ENCODE data around the gene MAG. TPM values are rescaled to one million over a fixed set of nuclear protein-coding genes. Genes with fewer than 3 reads are reported as not detected.
A peak's percentile ranks its signal among the peaks of the same experiment; 100 is the strongest.

The MAG gene
- total and polyA plus RNA-seq, 2 of the 8 experiments (the other 6 are each of a cell fraction or from before 2014, with no cell fraction given): 0.20 to 1.3 TPM

GRCh38 chr19:35298561-35298972 lies 6.6 kb downstream of the MAG start:
- H3K18ac ChIP-seq (ENCODE audit: extremely low read depth, low read length): no peak overlapping the region
- H3K27me3 ChIP-seq (replicated peaks in 1 of 4; ENCODE audit: control insufficient read depth in 3 of 4, extremely low read depth in 1 of 4, insufficient read depth in 3 of 4, low read length in 3 of 4): peaks cover 0 to 12% (median 2%) of the 10 kb centered on the region in 4 experiments; a peak in 1 of 7 replicates
- H3K4me3 ChIP-seq (ENCODE audit: extremely low read depth in 1 of 4, insufficient read depth in 2 of 4, low read depth in 3 of 4, low read length in 4 of 4): no peak overlapping the region
- TF ChIP-seq, protein P1, sequence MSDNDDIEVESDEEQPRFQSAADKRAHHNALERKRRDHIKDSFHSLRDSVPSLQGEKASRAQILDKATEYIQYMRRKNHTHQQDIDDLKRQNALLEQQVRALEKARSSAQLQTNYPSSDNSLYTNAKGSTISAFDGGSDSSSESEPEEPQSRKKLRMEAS (IDR thresholded peaks at IDR 0.05): no peak
- TF ChIP-seq GABPA (IDR thresholded peaks at IDR 0.05; ENCODE audit: borderline replicate concordance, insufficient read depth, low read length) (no peak), E2F6 (IDR thresholded peaks at IDR 0.05) (no peak), BCL11A (IDR thresholded peaks at IDR 0.05; ENCODE audit: low read depth in 2 of 2, low read length in 2 of 2) (no peak), KDM5A (IDR thresholded peaks at IDR 0.05; ENCODE audit: low read length) (no peak), CREB1 (IDR thresholded peaks at IDR 0.05) (no peak), EGR1 (IDR thresholded peaks at IDR 0.05; ENCODE audit: borderline replicate concordance, low read depth, low read length) (no peak), HDAC6 (IDR thresholded peaks at IDR 0.05; ENCODE audit: low read depth, low read length) (no peak)
- 90 to 100% methylated on average over 2 to 5 of the region's 5 CpGs for WGBS, 2 experiments (ENCODE audit: extremely low coverage in 1 of 2, insufficient coverage in 1 of 2, insufficient read length in 1 of 2, insufficient replicate concordance in 2 of 2, low coverage in 1 of 2, low lambda C conversion rate in 2 of 2, missing lambda C conversion rate in 1 of 2)
- H2BK20ac ChIP-seq (ENCODE audit: low read length): peak overlapping the region; percentile 63
- H3K9ac ChIP-seq (replicated peaks in 1 of 4; ENCODE audit: extremely low read depth in 1 of 4, low read depth in 3 of 4, low read length in 3 of 4): no peak overlapping the region; a peak in 1 of 7 replicates
- H2BK15ac ChIP-seq (ENCODE audit: low read length): peak overlapping the region; percentile 23
- no peak overlapping the region for H3K23ac ChIP-seq (ENCODE audit: insufficient read length)
- CTCF ChIA-PET (ENCODE audit: partially characterized antibody): no interaction called here
- H2BK12ac ChIP-seq (ENCODE audit: low read depth, low read length): peak overlapping the region; percentile 6; the same call in 1 of the 2 replicates
- H3K27ac ChIP-seq (ENCODE audit: low read depth, low read length): no peak overlapping the region
- H4K20me1 ChIP-seq (replicated peaks in 1 of 2; ENCODE audit: control insufficient read depth in 1 of 2, insufficient read depth in 2 of 2, low read length in 2 of 2): peaks cover 0 to 21% of the 10 kb centered on the region in 2 experiments
- peak overlapping the region; percentile 21; the same call in 1 of the 2 replicates for H2BK5ac ChIP-seq (ENCODE audit: low read depth, low read length)
- peaks cover 0 to 13% (median 6%) of the 10 kb centered on the region in 4 experiments; a peak in 6 of 7 replicates for H3K4me1 ChIP-seq (replicated peaks in 1 of 4; ENCODE audit: control insufficient read depth in 3 of 4, insufficient read depth in 4 of 4, low read length in 3 of 4)
- FAIRE-seq (no peak), DNase-seq (ENCODE audit: low read depth in 1 of 2, low spot score in 2 of 2) (no peak)
- H4K91ac ChIP-seq (replicated peaks; ENCODE audit: insufficient read length, low read length): peak overlapping the region; percentile 95
- POLR2A ChIA-PET (ENCODE audit: partially characterized antibody): no interaction called here
- peak overlapping the region; percentile 57 for H3K4ac ChIP-seq (replicated peaks; ENCODE audit: insufficient read length, low read depth, low read length)
- peak overlapping the region; percentile 98 for H2AK5ac ChIP-seq (ENCODE audit: low read depth, low read length)
- no peak overlapping the region for H2AFZ ChIP-seq (ENCODE audit: low read length)
- no peak overlapping the region; a peak in 1 of 4 replicates for H3K4me2 ChIP-seq (ENCODE audit: insufficient read depth in 1 of 2, low read depth in 2 of 2, low read length in 2 of 2)
- no peak overlapping the region for H4K8ac ChIP-seq (ENCODE audit: extremely low read depth, insufficient read depth, low read length)
- H3K79me1 ChIP-seq (ENCODE audit: low read depth, low read length): peaks cover 3% of the 10 kb centered on the region; the same call in 1 of the 2 replicates
- H3K79me2 ChIP-seq (ENCODE audit: control insufficient read depth in 1 of 2, insufficient read depth in 2 of 2, low read length in 2 of 2): no peaks in the 10 kb centered on the region
- H3K9me3 ChIP-seq (ENCODE audit: insufficient read depth in 2 of 2, low read depth in 1 of 2, low read length in 1 of 2): no peaks in the 10 kb centered on the region; a peak in 1 of 4 replicates
- peak overlapping the region; percentile 100 for H3K56ac ChIP-seq (replicated peaks; ENCODE audit: insufficient read length, low read depth, low read length)
- H3K36me3 ChIP-seq (ENCODE audit: control insufficient read depth in 2 of 4, insufficient read depth in 4 of 4, low read length in 3 of 4): no peaks in the 10 kb centered on the region; a peak in 1 of 8 replicates
- no peak overlapping the region for H3K14ac ChIP-seq (ENCODE audit: insufficient read length)
- H3K23me2 ChIP-seq (ENCODE audit: low read depth, low read length): peaks cover 24% of the 10 kb centered on the region; the same call in 1 of the 2 replicates
- peak overlapping the region; percentile 49 for H2BK120ac ChIP-seq (replicated peaks; ENCODE audit: low read depth, low read length)
- no peak overlapping the region for H4K5ac ChIP-seq (ENCODE audit: insufficient read length, low read depth, low read length)

Measured in H1 (cell line).